ENCODE measurements around the gene PSMC5.

GRCh38 chr17:63790057-63790456, 37.2 kb upstream of the PSMC5 start:
- no peak for TF ChIP-seq POLR2AphosphoS5 (IDR thresholded peaks at IDR 0.05)
- TF ChIP-seq POLR2A (IDR thresholded peaks at IDR 0.05) = no peak

All from breast epithelium (tissue), 3 donors.